Fibroblast of lung (primary cell): ENCODE measurements around the gene CFAP299. TPM values are rescaled to one million over a fixed set of nuclear protein-coding genes. Genes with fewer than 3 reads are reported as not detected.

Experiments
- DNase-seq, 2 donors: peaks; one replicate each; pipeline versions ENCODE4 v3.0.0 to v3.0.0-alpha.2; 2010; ENCODE audit warnings: low read depth in 2 of 2
- H2AFZ ChIP-seq: 2 replicates; pipeline ENCODE4 v1.5.1; 2012; ENCODE audit warnings: low read length, control low read depth, inconsistent platforms
- H3K27ac ChIP-seq: 2 replicates; pipeline ENCODE4 v1.5.1; 2011; ENCODE audit warnings: low read length, control low read depth; ENCODE audit not compliant: insufficient read depth
- H3K27me3 ChIP-seq: 2 replicates; pipeline ENCODE4 v1.5.1; 2011; ENCODE audit warnings: mild to moderate bottlenecking, low read length; ENCODE audit not compliant: control insufficient read depth, insufficient read depth
- H3K36me3 ChIP-seq: 2 replicates; pipeline ENCODE4 v1.5.1; 2011; ENCODE audit warnings: low read length; ENCODE audit not compliant: control insufficient read depth, insufficient read depth
- H3K4me1 ChIP-seq: 2 replicates; pipeline ENCODE4 v1.5.1; 2011; ENCODE audit warnings: low read length; ENCODE audit not compliant: control insufficient read depth, insufficient read depth; ENCODE audit errors: extremely low read depth
- H3K4me2 ChIP-seq: 2 replicates; pipeline ENCODE4 v1.5.1; 2011; ENCODE audit warnings: low read length, control low read depth; ENCODE audit not compliant: insufficient read depth; ENCODE audit errors: extremely low read depth
- H3K4me3 ChIP-seq, 4 experiments: fragments of 200-600 bp in 1 of 4; sonication (generic) in 1 of 4; replicated peaks in 1 of 4; 2 replicates each; pipeline ENCODE4 v1.5.1; 2011 to 2016; ENCODE audit warnings: low read length in 4 of 4, low read depth in 3 of 4, mild to moderate bottlenecking in 3 of 4, control low read depth in 2 of 4, inconsistent platforms in 1 of 4, mixed read lengths in 1 of 4; ENCODE audit not compliant: insufficient read depth in 1 of 4; ENCODE audit errors: control extremely low read depth in 1 of 4
- H3K79me2 ChIP-seq: 2 replicates; pipeline ENCODE4 v1.5.1; 2012; ENCODE audit warnings: mild to moderate bottlenecking, low read length, inconsistent platforms; ENCODE audit not compliant: control insufficient read depth, insufficient read depth
- H3K9ac ChIP-seq: 2 replicates; pipeline ENCODE4 v1.5.1; 2011; ENCODE audit warnings: mild to moderate bottlenecking, low read length, control low read depth; ENCODE audit not compliant: insufficient read depth
- H3K9me3 ChIP-seq: 2 replicates; pipeline ENCODE4 v1.5.1; 2012; ENCODE audit warnings: low read depth, low read length; ENCODE audit not compliant: control insufficient read depth, insufficient read depth
- H4K20me1 ChIP-seq: 2 replicates; pipeline ENCODE4 v1.5.1; 2011; ENCODE audit warnings: low read length; ENCODE audit not compliant: control insufficient read depth, insufficient read depth; ENCODE audit errors: extremely low read depth
- CTCF ChIP-seq, 2 donors: IDR thresholded peaks in 1 of 2; conservative IDR thresholded peaks in 1 of 2; 1 replicate in 1 of 2; 2 replicates in 1 of 2; pipeline ENCODE4 v1.5.1; 2011 to 2012; ENCODE audit warnings: low read length in 2 of 2, control low read depth in 1 of 2, inconsistent platforms in 1 of 2, low read depth in 1 of 2, mild to moderate bottlenecking in 1 of 2
- EZH2 ChIP-seq: IDR thresholded peaks from 2 replicates; pipeline ENCODE4 v1.5.1; 2012; ENCODE audit warnings: low read length, control low read depth, mild to moderate bottlenecking; ENCODE audit errors: missing control alignments
- polyA plus RNA-seq, 2 donors: library from polyadenylated mRNA; depleted of rRNA in 1 of 2; stranded (reverse) in 1 of 2; unstranded in 1 of 2; fragments of >200 nt; gene quantifications; 2 replicates each; pipeline ENCODE4 v1.2.1, GENCODE V29; 2011 to 2012; ENCODE audit warnings: missing spikeins in 1 of 2
- total RNA-seq: library from RNA; depleted of rRNA; stranded (reverse); fragments of >200 nt; gene quantifications from 2 replicates; pipeline ENCODE4 v1.2.1, GENCODE V29; 2014

The CFAP299 gene
- total and polyA plus RNA-seq, 2 donors (not counting 1 experiment from before 2014, with no cell fraction given) = 0.79 to 16.2 TPM

DNA sequence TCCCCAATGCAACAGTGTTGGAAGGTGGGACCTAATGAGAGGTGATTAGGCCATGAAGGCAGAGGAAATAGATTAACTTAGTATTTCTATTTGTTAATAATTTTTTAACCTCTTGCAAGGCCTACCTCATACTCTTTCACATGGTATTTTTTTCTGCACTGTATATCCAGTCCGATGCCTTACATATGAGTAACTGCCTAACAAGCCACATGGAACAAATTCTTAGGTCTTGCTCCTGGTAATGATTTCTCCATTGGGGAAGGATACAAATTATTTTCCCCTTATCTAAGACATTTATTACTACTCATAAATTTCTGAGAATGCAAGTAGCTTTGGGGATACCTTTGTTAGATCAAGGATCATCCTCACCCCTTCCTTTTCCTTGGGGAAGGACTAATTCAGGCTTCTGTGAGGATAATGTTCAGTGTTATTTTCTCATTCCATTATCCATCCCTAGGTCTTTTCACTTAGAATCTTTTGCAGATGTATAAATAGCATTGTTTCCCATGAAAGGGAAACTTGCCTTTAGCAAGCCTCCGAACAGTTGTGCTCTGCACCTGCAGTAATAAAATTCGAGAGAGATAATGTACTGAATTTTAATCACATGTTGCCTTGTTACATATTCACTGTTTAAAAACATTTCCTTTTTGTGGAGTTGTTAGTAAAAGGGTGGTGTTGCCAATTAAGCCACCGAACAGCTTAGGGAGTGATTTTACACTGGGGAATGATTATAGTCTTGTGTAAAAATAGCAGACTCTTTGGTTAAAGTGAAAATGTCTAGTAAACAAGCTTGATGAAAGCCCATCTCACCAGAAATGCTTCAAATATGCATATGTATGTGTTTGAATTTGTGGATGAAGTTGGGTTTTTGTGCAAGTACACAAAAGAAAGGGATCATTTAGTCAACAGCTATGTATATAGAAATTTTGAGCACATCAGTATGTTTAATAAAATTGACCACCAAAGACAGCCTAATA is 89.9 kb downstream of the CFAP299 start:
- no peaks in the 10 kb centered on the region for H3K36me3 ChIP-seq
- H3K27ac ChIP-seq = no peak overlapping the region
- TF ChIP-seq CTCF (conservative IDR thresholded peaks at IDR 0.05 in 1 of 2, IDR thresholded peaks at IDR 0.05 in 1 of 2; ENCODE audit: low read depth in 1 of 2, low read length in 2 of 2) = no peak
- no peak for TF ChIP-seq EZH2
- no peaks in the 10 kb centered on the region for H4K20me1 ChIP-seq
- no peaks in the 10 kb centered on the region for H3K4me1 ChIP-seq
- no peak overlapping the region for H3K4me3 ChIP-seq
- no peaks in the 10 kb centered on the region for H3K79me2 ChIP-seq
- no peak overlapping the region for H3K4me2 ChIP-seq
- no peak for DNase-seq
- H2AFZ ChIP-seq = no peak overlapping the region
- no peak overlapping the region for H3K9ac ChIP-seq
- no peaks in the 10 kb centered on the region for H3K9me3 ChIP-seq
- H3K27me3 ChIP-seq = no peaks in the 10 kb centered on the region

GRCh38 chr4:80431203-80431965 is 95.9 kb downstream of the CFAP299 start:
- Histone ChIP-seq H3K36me3 (no peaks in the 10 kb centered on the region), H2AFZ (no peak overlapping the region), H3K9me3 (no peaks in the 10 kb centered on the region), H3K4me3 (no peak overlapping the region), H3K9ac (no peak overlapping the region), H3K4me2 (no peak overlapping the region), H3K27ac (no peak overlapping the region), H3K27me3 (no peaks in the 10 kb centered on the region), H3K4me1 (no peaks in the 10 kb centered on the region), H4K20me1 (no peaks in the 10 kb centered on the region), H3K79me2 (no peaks in the 10 kb centered on the region)
- TF ChIP-seq CTCF (conservative IDR thresholded peaks at IDR 0.05 in 1 of 2, IDR thresholded peaks at IDR 0.05 in 1 of 2; ENCODE audit: low read depth in 1 of 2, low read length in 2 of 2) (no peak), EZH2 (no peak)
- no peak for DNase-seq

DNA sequence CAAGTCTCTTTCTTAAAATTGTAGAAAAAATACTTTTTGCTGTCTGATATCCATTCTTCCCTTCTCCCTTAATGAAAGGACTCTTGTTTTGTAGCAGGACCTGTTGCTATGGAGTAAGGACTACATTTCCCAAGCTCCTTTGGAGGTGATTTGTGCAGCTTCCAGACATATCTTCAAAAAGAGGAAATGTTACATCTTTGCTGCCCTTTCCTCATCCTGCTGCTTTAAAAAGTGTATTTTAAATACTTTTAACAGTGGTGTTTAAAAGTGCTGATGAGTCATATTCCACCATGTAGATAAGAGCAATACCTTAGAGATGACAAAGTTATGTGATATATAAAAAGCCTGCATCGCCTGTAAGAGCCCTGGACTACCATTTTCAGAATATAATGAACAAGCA is 98.7 kb downstream of the CFAP299 start:
- Histone ChIP-seq H4K20me1 (no peaks in the 10 kb centered on the region), H3K27ac (no peak overlapping the region), H3K4me1 (no peaks in the 10 kb centered on the region), H3K36me3 (no peaks in the 10 kb centered on the region), H3K4me2 (no peak overlapping the region), H3K27me3 (no peaks in the 10 kb centered on the region), H2AFZ (no peak overlapping the region), H3K9me3 (no peaks in the 10 kb centered on the region), H3K9ac (no peak overlapping the region), H3K79me2 (no peaks in the 10 kb centered on the region), H3K4me3 (no peak overlapping the region)
- no peak for TF ChIP-seq EZH2
- no peak for TF ChIP-seq CTCF (conservative IDR thresholded peaks at IDR 0.05 in 1 of 2, IDR thresholded peaks at IDR 0.05 in 1 of 2; ENCODE audit: low read depth in 1 of 2, low read length in 2 of 2)
- peak; percentile 20 to 78 for DNase-seq
